ENCODE results near the gene UBL4A.

- TF ChIP-seq EZH2 (IDR thresholded peaks at IDR 0.05; ENCODE audit: low read length) (no peak), CTCF (optimal IDR thresholded peaks at IDR 0.05 in 1 of 3, IDR thresholded peaks at IDR 0.05 in 1 of 3, conservative IDR thresholded peaks at IDR 0.05 in 1 of 3; ENCODE audit: extremely low read depth in 1 of 3, insufficient read depth in 2 of 3, low read length in 3 of 3) (no peak)
Measured at GRCh38 chrX:154525606-154526490, 39.4 kb upstream of the UBL4A start.

Measured in keratinocyte (primary cell).